H1 (cell line): ENCODE measurements around the gene APOBR. TPM values are rescaled to one million over a fixed set of nuclear protein-coding genes. Genes with fewer than 3 reads are reported as not detected.

Source experiments
- CTCF ChIA-PET: fragments of 300-600 bp; sonication (Branson Sonifier 250); formaldehyde crosslinking; loops from one replicate; lab custom pipeline; 2021; ENCODE audit not compliant: partially characterized antibody; lab: Charles Lee
- POLR2A ChIA-PET: fragments of 300-600 bp; sonication (Branson Sonifier 250); formaldehyde crosslinking; loops from one replicate; lab custom pipeline; 2021; ENCODE audit warnings: inconsistent platforms; ENCODE audit not compliant: partially characterized antibody; lab: Charles Lee
- DNase-seq, 2 experiments: peaks; one replicate each; pipeline versions ENCODE4 v3.0.0 to v3.0.0-alpha.2; 2010 to 2022; ENCODE audit warnings: low spot score in 2 of 2, low read depth in 1 of 2, mixed read lengths in 1 of 2
- FAIRE-seq: peaks from 2 replicates; lab custom pipeline; 2011; peaks lifted over from hg19 to GRCh38; lab: Jason Lieb, UNC
- H2AFZ ChIP-seq: 2 replicates; pipeline ENCODE4 v1.8.1; 2012; ENCODE audit warnings: low read length, inconsistent platforms
- H2AK5ac ChIP-seq: 2 replicates; pipeline ENCODE4 v1.6.1; 2013; ENCODE audit warnings: low read depth, low read length
- H2BK120ac ChIP-seq: replicated peaks from 2 replicates; pipeline ENCODE3; 2013; ENCODE audit warnings: low read depth, low read length, inconsistent platforms
- H2BK12ac ChIP-seq: 2 replicates; pipeline ENCODE4 v1.6.1; 2013; ENCODE audit warnings: low read depth, low read length
- H2BK15ac ChIP-seq: 2 replicates; pipeline ENCODE4 v1.6.1; 2013; ENCODE audit warnings: low read length
- H2BK20ac ChIP-seq: 2 replicates; pipeline ENCODE4 v1.6.1; 2013; ENCODE audit warnings: low read length
- H2BK5ac ChIP-seq: 2 replicates; pipeline ENCODE4 v1.6.1; 2013; ENCODE audit warnings: low read depth, low read length
- H3K14ac ChIP-seq: 2 replicates; pipeline ENCODE4 v1.6.1; 2013; ENCODE audit warnings: inconsistent platforms; ENCODE audit not compliant: insufficient read length
- H3K18ac ChIP-seq: 2 replicates; pipeline ENCODE4 v1.6.1; 2013; ENCODE audit warnings: low read length; ENCODE audit errors: extremely low read depth
- H3K23ac ChIP-seq: 2 replicates; pipeline ENCODE4 v1.6.1; 2013; ENCODE audit warnings: inconsistent platforms; ENCODE audit not compliant: insufficient read length
- H3K23me2 ChIP-seq: 2 replicates; pipeline ENCODE4 v1.6.1; 2013; ENCODE audit warnings: low read depth, low read length
- H3K27ac ChIP-seq: 2 replicates; pipeline ENCODE4 v1.6.1; 2011; ENCODE audit warnings: low read depth, low read length, inconsistent platforms
- H3K27me3 ChIP-seq, 4 experiments: replicated peaks in 1 of 4; 1 replicate in 1 of 4; 2 replicates in 3 of 4; pipeline versions ENCODE4 v1.6.1 to v1.8.1; 2011 to 2013; ENCODE audit warnings: low read length in 3 of 4, mild to moderate bottlenecking in 3 of 4, inconsistent platforms in 2 of 4, mixed read lengths in 2 of 4, moderate library complexity in 1 of 4; ENCODE audit not compliant: control insufficient read depth in 3 of 4, insufficient read depth in 3 of 4; ENCODE audit errors: extremely low read depth in 1 of 4
- H3K36me3 ChIP-seq, 4 experiments: 2 replicates each; pipeline versions ENCODE4 v1.6.1 to v1.8.1; 2011 to 2013; ENCODE audit warnings: mild to moderate bottlenecking in 4 of 4, low read length in 3 of 4, moderate library complexity in 2 of 4, control low read depth in 1 of 4, inconsistent platforms in 1 of 4; ENCODE audit not compliant: insufficient read depth in 4 of 4, control insufficient read depth in 2 of 4
- H3K4ac ChIP-seq: replicated peaks from 2 replicates; pipeline ENCODE3; 2013; ENCODE audit warnings: low read length, low read depth, mixed read lengths, inconsistent platforms; ENCODE audit not compliant: insufficient read length
- H3K4me1 ChIP-seq, 4 experiments: replicated peaks in 1 of 4; 1 replicate in 1 of 4; 2 replicates in 3 of 4; pipeline versions ENCODE4 v1.6.1 to v1.8.1; 2011 to 2013; ENCODE audit warnings: low read length in 3 of 4, inconsistent platforms in 2 of 4, mixed read lengths in 1 of 4; ENCODE audit not compliant: insufficient read depth in 4 of 4, control insufficient read depth in 3 of 4
- H3K4me2 ChIP-seq, 2 experiments: 2 replicates each; pipeline versions ENCODE4 v1.6.1 to v1.8.1; 2011 to 2013; ENCODE audit warnings: low read depth in 2 of 2, low read length in 2 of 2, control low read depth in 1 of 2, inconsistent platforms in 1 of 2, mild to moderate bottlenecking in 1 of 2; ENCODE audit not compliant: insufficient read depth in 1 of 2
- H3K4me3 ChIP-seq, 4 experiments: fragments of 200-600, 300-600 bp in 1 of 4; sonication (generic), shearing (Covaris generic), sonication (Bioruptor Twin) in 1 of 4; 2 replicates each; pipeline versions ENCODE4 v1.5.1 to v1.8.1; 2011 to 2016; ENCODE audit warnings: low read length in 4 of 4, low read depth in 3 of 4, control low read depth in 2 of 4, inconsistent platforms in 2 of 4, mild to moderate bottlenecking in 2 of 4, mixed read lengths in 1 of 4, moderate library complexity in 1 of 4; ENCODE audit not compliant: insufficient read depth in 2 of 4; ENCODE audit errors: extremely low read depth in 1 of 4
- H3K56ac ChIP-seq: replicated peaks from 2 replicates; pipeline ENCODE3; 2013; ENCODE audit warnings: low read depth, mild to moderate bottlenecking, mixed read lengths, low read length, inconsistent platforms; ENCODE audit not compliant: insufficient read length
- H3K79me1 ChIP-seq: 2 replicates; pipeline ENCODE4 v1.6.1; 2013; ENCODE audit warnings: low read depth, low read length, control low read depth
- H3K79me2 ChIP-seq, 2 experiments: 2 replicates each; pipeline versions ENCODE4 v1.6.1 to v1.8.1; 2012 to 2013; ENCODE audit warnings: low read length in 2 of 2, mild to moderate bottlenecking in 2 of 2, inconsistent platforms in 1 of 2; ENCODE audit not compliant: insufficient read depth in 2 of 2, control insufficient read depth in 1 of 2
- H3K9ac ChIP-seq, 4 experiments: replicated peaks in 1 of 4; 1 replicate in 1 of 4; 2 replicates in 3 of 4; pipeline versions ENCODE4 v1.6.1 to v1.8.1; 2011 to 2013; ENCODE audit warnings: low read depth in 3 of 4, low read length in 3 of 4, control low read depth in 2 of 4, mild to moderate bottlenecking in 2 of 4, moderate library complexity in 2 of 4, inconsistent platforms in 1 of 4; ENCODE audit errors: extremely low read depth in 1 of 4
- H3K9me3 ChIP-seq, 2 experiments: 2 replicates each; pipeline versions ENCODE4 v1.6.1 to v1.8.1; 2012 to 2013; ENCODE audit warnings: mild to moderate bottlenecking in 2 of 2, moderate library complexity in 2 of 2, control low read depth in 1 of 2, inconsistent platforms in 1 of 2, low read depth in 1 of 2, low read length in 1 of 2, mixed read lengths in 1 of 2; ENCODE audit not compliant: insufficient read depth in 2 of 2
- H4K20me1 ChIP-seq, 2 experiments: replicated peaks in 1 of 2; 2 replicates each; pipeline versions ENCODE3 to v1.8.1; 2011 to 2013; ENCODE audit warnings: inconsistent platforms in 2 of 2, low read length in 2 of 2, mild to moderate bottlenecking in 1 of 2; ENCODE audit not compliant: insufficient read depth in 2 of 2, control insufficient read depth in 1 of 2
- H4K5ac ChIP-seq: 2 replicates; pipeline ENCODE4 v1.6.1; 2013; ENCODE audit warnings: low read length, low read depth, mixed read lengths, inconsistent platforms; ENCODE audit not compliant: insufficient read length
- H4K8ac ChIP-seq: 2 replicates; pipeline ENCODE4 v1.8.0; 2013; ENCODE audit warnings: mild to moderate bottlenecking, moderate library complexity, low read length, inconsistent platforms; ENCODE audit not compliant: insufficient read depth; ENCODE audit errors: extremely low read depth
- H4K91ac ChIP-seq: replicated peaks from 2 replicates; pipeline ENCODE3; 2013; ENCODE audit warnings: low read length, mixed read lengths, inconsistent platforms; ENCODE audit not compliant: insufficient read length
- EGR1 ChIP-seq: IDR thresholded peaks from 2 replicates; pipeline ENCODE4 v1.6.1; 2011; ENCODE audit warnings: low read depth, low read length, borderline replicate concordance
- JUND ChIP-seq: IDR thresholded peaks from 2 replicates; pipeline ENCODE4 v1.6.1; 2011; ENCODE audit warnings: mild to moderate bottlenecking, improper control_type of control experiment, low read length
- KDM1A ChIP-seq: fragments of 200-600, 300-600 bp; sonication (generic); IDR thresholded peaks from 2 replicates; pipeline ENCODE4 v1.7.1; 2016; ENCODE audit warnings: mild to moderate bottlenecking, low read length, borderline replicate concordance
- KDM5A ChIP-seq: fragments of 200-600 bp; IDR thresholded peaks from 2 replicates; pipeline ENCODE4 v1.7.1; 2012; ENCODE audit warnings: mild to moderate bottlenecking, low read length, inconsistent platforms, mixed read lengths
- NRF1 ChIP-seq: IDR thresholded peaks from 2 replicates; pipeline ENCODE4 v1.6.1; 2011; ENCODE audit warnings: mild to moderate bottlenecking, low read depth, low read length, improper control_type of control experiment
- SRF ChIP-seq: IDR thresholded peaks from 2 replicates; pipeline ENCODE4 v1.6.1; 2011; ENCODE audit warnings: mild to moderate bottlenecking, low read depth, low read length, moderate library complexity
- WGBS, 2 experiments: shearing (Covaris generic) in 1 of 2; methylation state at CpG; one replicate each; pipeline versions ENCODE4 v1.1.6 to v1.1.7; 2013 to 2015; ENCODE audit warnings: low lambda C conversion rate in 2 of 2, mixed read lengths in 2 of 2, inconsistent platforms in 1 of 2, low coverage in 1 of 2, missing lambda C conversion rate in 1 of 2; ENCODE audit not compliant: insufficient replicate concordance in 2 of 2, insufficient coverage in 1 of 2, insufficient read length in 1 of 2; ENCODE audit errors: extremely low coverage in 1 of 2, missing lambda C conversion rate in 1 of 2; 5-methylcytosine and 5-hydroxymethylcytosine counted together
- polyA plus RNA-seq, 7 experiments: library from polyadenylated mRNA; depleted of rRNA in 3 of 7; stranded (reverse) in 5 of 7; unstranded in 2 of 7; fragments of >200 nt in 5 of 7; fragments of 200-250 nt in 2 of 7; gene quantifications; 1 replicate in 5 of 7; 2 replicates in 1 of 7; 4 replicates in 1 of 7; pipeline versions ENCODE4 v1.2.1 to v1.2.3, GENCODE V29; 2011 to 2013; ENCODE audit warnings: missing spikeins in 2 of 7, mixed read lengths in 2 of 7
- total RNA-seq: library from RNA; stranded (reverse); fragmentation: NEBNext Ultra II Directional; extraction: Animal tissue kit (Norgen Biotek cat#: 25700); gene quantifications from 2 replicates; pipeline ENCODE4 v1.2.1, GENCODE V29; 2021

APOBR gene
- total and polyA plus RNA-seq, 2 of the 8 experiments (the other 6 are each of a cell fraction or from before 2014, with no cell fraction given), result not detected

GRCh38 chr16:28521436-28521835 lies 27.0 kb downstream of the APOBR start:
- Histone ChIP-seq H3K9me3 (no peaks in the 10 kb centered on the region), H3K23me2 (no peaks in the 10 kb centered on the region), H3K27me3 (no peaks in the 10 kb centered on the region), H4K20me1 (no peaks in the 10 kb centered on the region), H2AFZ (no peak overlapping the region), H2BK20ac (no peak overlapping the region), H4K5ac (no peak overlapping the region), H3K18ac (no peak overlapping the region), H3K4me2 (no peak overlapping the region), H3K56ac (no peak overlapping the region), H3K4ac (no peak overlapping the region), H3K79me2 (no peaks in the 10 kb centered on the region), H2BK12ac (no peak overlapping the region), H3K4me3 (no peak overlapping the region), H4K91ac (no peak overlapping the region), H2BK120ac (no peak overlapping the region), H3K14ac (no peak overlapping the region), H2BK15ac (no peak overlapping the region), H3K9ac (no peak overlapping the region), H4K8ac (no peak overlapping the region), H3K4me1 (no peaks in the 10 kb centered on the region), H3K23ac (no peak overlapping the region), H2AK5ac (no peak overlapping the region), H3K27ac (no peak overlapping the region), H3K79me1 (no peaks in the 10 kb centered on the region), H3K36me3 (no peaks in the 10 kb centered on the region), H2BK5ac (no peak overlapping the region)
- WGBS, 2 experiments, result 88% methylated on average over 6 of the region's 6 CpGs; no CpG with 5 or more reads in 1 of the 2 experiments
- no peak for DNase-seq
- POLR2A ChIA-PET, result no interaction called here
- no peak for TF ChIP-seq EGR1
- TF ChIP-seq JUND, result no peak
- TF ChIP-seq SRF, result no peak
- no peak for TF ChIP-seq KDM5A
- no peak for TF ChIP-seq KDM1A
- no peak for TF ChIP-seq NRF1
- no peak for FAIRE-seq
- CTCF ChIA-PET, result interaction anchor here (0.6 to 0.8 kb wide), 2 partner anchors 28 to 243 kb away, joined by 3 read pairs; no protein-coding TSS in a partner anchor
